Mucosa of stomach (tissue), 1 donor: ENCODE data around the gene ADCK2.
"Not testable (repeated sequence)": the region's sequence is repeated elsewhere in the genome, so short reads cannot be mapped to it uniquely, and the experiment has no call there.

Experiments used
- H3K27me3 ChIP-seq: one replicate; pipeline ENCODE4 v1.7.0; 2013; ENCODE audit warnings: mild to moderate bottlenecking, low read length; ENCODE audit not compliant: control insufficient read depth, insufficient read depth
- H3K36me3 ChIP-seq: one replicate; pipeline ENCODE4 v1.7.0; 2013; ENCODE audit warnings: low read length; ENCODE audit not compliant: control insufficient read depth, insufficient read depth
- H3K4me1 ChIP-seq: one replicate; pipeline ENCODE4 v1.7.0; 2013; ENCODE audit warnings: mild to moderate bottlenecking, low read length; ENCODE audit not compliant: control insufficient read depth, insufficient read depth
- H3K4me3 ChIP-seq: one replicate; pipeline ENCODE4 v1.7.0; 2013; ENCODE audit warnings: low read length
- H3K9ac ChIP-seq: one replicate; pipeline ENCODE4 v1.7.0; 2013; ENCODE audit warnings: mild to moderate bottlenecking, low read length, moderate library complexity
- H3K9me3 ChIP-seq: one replicate; pipeline ENCODE4 v1.7.0; 2013; ENCODE audit warnings: mild to moderate bottlenecking, low read length, moderate library complexity; ENCODE audit not compliant: control insufficient read depth
- donor health status: Pancreatic carcinoma.

Gene ADCK2

GRCh38 chr7:140743255-140743654 is 70.5 kb downstream of the ADCK2 start:
- H3K4me1 ChIP-seq, result not testable (repeated sequence)

GRCh38 chr7:140744005-140744404 is 71.3 kb downstream of the ADCK2 start:
- H3K4me1 ChIP-seq, result no peaks in the 10 kb centered on the region
- no peaks in the 10 kb centered on the region for H3K9me3 ChIP-seq
- H3K27me3 ChIP-seq, result no peaks in the 10 kb centered on the region
- no peak overlapping the region for H3K9ac ChIP-seq
- no peaks in the 10 kb centered on the region for H3K36me3 ChIP-seq
- H3K4me3 ChIP-seq, result no peak overlapping the region

More at GRCh38 chr7:140743255-140743654, 70.5 kb downstream of the ADCK2 start:
- H3K9ac ChIP-seq, H3K27me3 ChIP-seq, H3K9me3 ChIP-seq, H3K36me3 ChIP-seq, H3K4me3 ChIP-seq: not testable (repeated sequence)
